Hepatocyte (in vitro differentiated cells): Measurements from ENCODE around the gene HTR1D. TPM values are rescaled to one million over a fixed set of nuclear protein-coding genes. Genes with fewer than 3 reads are reported as not detected.

Experiments
- DNase-seq: peaks from one replicate; pipeline ENCODE4 v3.0.0-alpha.2; 2016; ENCODE audit warnings: low spot score
- H2AFZ ChIP-seq: fragments of 200-600 bp; sonication (generic); 2 replicates; pipeline ENCODE4 v1.6.0; 2016; ENCODE audit warnings: antibody characterized with exemption, mild to moderate bottlenecking
- H3K27ac ChIP-seq: fragments of 200-600 bp; sonication (generic); 2 replicates; pipeline ENCODE4 v1.5.1; 2016; ENCODE audit warnings: mild to moderate bottlenecking
- H3K27me3 ChIP-seq: fragments of 200-600 bp; sonication (generic); 2 replicates; pipeline ENCODE4 v1.6.1; 2016
- H3K36me3 ChIP-seq: fragments of 200-600 bp; sonication (generic); replicated peaks from 2 replicates; pipeline ENCODE4 v1.5.1; 2016; ENCODE audit warnings: low read depth; ENCODE audit not compliant: insufficient read depth
- H3K4me1 ChIP-seq: fragments of 200-600 bp; sonication (generic); 2 replicates; pipeline ENCODE4 v1.5.1; 2016; ENCODE audit warnings: mild to moderate bottlenecking, moderate library complexity; ENCODE audit not compliant: insufficient read depth
- H3K4me2 ChIP-seq: fragments of 200-600 bp; sonication (generic); 2 replicates; pipeline ENCODE4 v1.6.0; 2016
- H3K4me3 ChIP-seq: fragments of 200-600 bp; sonication (generic); 2 replicates; pipeline ENCODE4 v1.5.1; 2016; ENCODE audit warnings: mild to moderate bottlenecking
- H3K79me2 ChIP-seq: fragments of 200-600 bp; sonication (generic); 2 replicates; pipeline ENCODE4 v1.6.0; 2017; ENCODE audit warnings: mild to moderate bottlenecking
- H3K9me2 ChIP-seq: fragments of 200-600 bp; sonication (generic); replicated peaks from 2 replicates; pipeline ENCODE4 v1.6.0; 2017; ENCODE audit warnings: mild to moderate bottlenecking; ENCODE audit not compliant: insufficient read depth
- H3K9me3 ChIP-seq: fragments of 200-600 bp; sonication (generic); 2 replicates; pipeline ENCODE4 v1.5.1; 2016; ENCODE audit warnings: low read depth, mild to moderate bottlenecking
- H4K20me1 ChIP-seq: fragments of 200-600 bp; sonication (generic); 2 replicates; pipeline ENCODE4 v1.6.0; 2016; ENCODE audit warnings: mild to moderate bottlenecking; ENCODE audit not compliant: insufficient read depth, poor library complexity, severe bottlenecking
- EZH2 ChIP-seq: fragments of 200-600 bp; sonication (generic); IDR thresholded peaks from 2 replicates; pipeline ENCODE4 v1.6.1; 2016; ENCODE audit warnings: antibody characterized with exemption, mild to moderate bottlenecking, borderline replicate concordance
- EZH2phosphoT487 ChIP-seq: fragments of 200-600 bp; sonication (generic); IDR thresholded peaks from one replicate; pipeline ENCODE4 v1.6.1; 2018; ENCODE audit warnings: antibody characterized with exemption, mild to moderate bottlenecking, low read depth, moderate library complexity; ENCODE audit not compliant: unreplicated experiment, severe bottlenecking
- WGBS: methylation state at CpG from one replicate; pipeline ENCODE4 v1.1.6; 2016; ENCODE audit warnings: low lambda C conversion rate; ENCODE audit errors: missing lambda C conversion rate; 5-methylcytosine and 5-hydroxymethylcytosine counted together
- polyA plus RNA-seq: library from polyadenylated mRNA; unstranded; fragments of >200 nt; fragmentation: Nextera tagmentation; extraction: Ambion mirVana; gene quantifications from 2 replicates; pipeline ENCODE4 v1.2.1, GENCODE V29; 2016
- total RNA-seq: library from RNA; depleted of rRNA; stranded (reverse); fragments of >200 nt; gene quantifications from 2 replicates; pipeline ENCODE4 v1.2.3, GENCODE V29; 2014
- TF ChIP-seq, protein P1 (sequence below): fragments of 200-600 bp; sonication (generic); IDR thresholded peaks from 2 replicates; pipeline ENCODE4 v1.5.1; 2016; ENCODE audit warnings: antibody characterized with exemption, mild to moderate bottlenecking; ENCODE audit not compliant: poor library complexity

Gene HTR1D
- total and polyA plus RNA-seq, 2 experiments from 2014 or later = 0.07 to 0.19 TPM

DNA sequence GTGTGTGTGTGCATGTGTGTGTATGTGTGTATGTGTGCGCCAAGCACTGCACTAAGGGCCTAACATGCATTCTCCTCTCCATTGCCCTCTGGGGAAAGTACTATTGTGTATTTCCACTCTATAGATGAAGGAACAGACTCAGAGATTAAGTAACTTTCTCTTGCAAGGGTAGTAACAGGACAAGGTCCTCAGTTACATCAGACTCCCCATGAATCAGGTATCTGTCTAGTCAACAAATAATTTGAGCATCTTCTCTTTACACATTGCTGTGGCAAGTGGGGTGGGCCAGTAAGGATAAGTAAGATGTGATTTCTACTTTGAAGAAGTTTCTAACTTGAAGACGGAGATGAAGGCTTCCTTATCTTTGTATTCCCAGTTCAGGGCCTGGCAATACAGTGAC is 5.0 kb upstream of the HTR1D start:
- H3K4me2 ChIP-seq = no peak overlapping the region
- no peaks in the 10 kb centered on the region for H3K36me3 ChIP-seq
- DNase-seq = no peak
- H3K9me3 ChIP-seq = no peaks in the 10 kb centered on the region
- no peaks in the 10 kb centered on the region for H3K79me2 ChIP-seq
- no peak overlapping the region for H3K4me3 ChIP-seq
- peaks cover 23% of the 10 kb centered on the region for H3K27me3 ChIP-seq
- TF ChIP-seq EZH2phosphoT487 = no peak
- H4K20me1 ChIP-seq = no peaks in the 10 kb centered on the region
- H3K27ac ChIP-seq = no peak overlapping the region
- no peaks in the 10 kb centered on the region for H3K9me2 ChIP-seq
- WGBS = 83% methylated on average over 2 of the region's 2 CpGs
- no peak overlapping the region for H2AFZ ChIP-seq
- H3K4me1 ChIP-seq = no peaks in the 10 kb centered on the region

DNA sequence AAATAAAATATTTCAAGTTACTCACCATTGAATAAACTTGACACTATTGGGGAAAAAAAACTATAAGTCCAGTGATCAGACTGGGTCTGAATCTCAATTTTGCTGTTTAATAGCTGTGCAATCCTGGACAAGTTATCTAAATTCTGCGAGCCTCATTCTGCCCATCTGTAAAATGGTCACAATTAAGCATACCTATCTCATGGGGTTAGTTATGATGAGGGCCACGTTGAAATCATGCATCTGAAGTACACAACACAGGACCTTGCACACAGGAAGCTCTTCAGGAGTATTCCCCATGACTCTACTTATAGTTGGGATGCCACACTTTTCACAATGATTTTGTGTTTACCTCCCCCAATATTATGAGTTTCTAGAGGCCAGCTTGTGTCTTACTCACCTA is 3.8 kb upstream of the HTR1D start:
- Histone ChIP-seq H3K27ac (no peak overlapping the region), H3K36me3 (no peaks in the 10 kb centered on the region), H3K27me3 (peaks cover 32% of the 10 kb centered on the region), H4K20me1 (no peaks in the 10 kb centered on the region), H3K79me2 (no peaks in the 10 kb centered on the region), H3K9me3 (no peaks in the 10 kb centered on the region), H3K4me3 (no peak overlapping the region), H3K9me2 (no peaks in the 10 kb centered on the region), H2AFZ (no peak overlapping the region), H3K4me1 (no peaks in the 10 kb centered on the region), H3K4me2 (no peak overlapping the region)
- TF ChIP-seq, protein P1, sequence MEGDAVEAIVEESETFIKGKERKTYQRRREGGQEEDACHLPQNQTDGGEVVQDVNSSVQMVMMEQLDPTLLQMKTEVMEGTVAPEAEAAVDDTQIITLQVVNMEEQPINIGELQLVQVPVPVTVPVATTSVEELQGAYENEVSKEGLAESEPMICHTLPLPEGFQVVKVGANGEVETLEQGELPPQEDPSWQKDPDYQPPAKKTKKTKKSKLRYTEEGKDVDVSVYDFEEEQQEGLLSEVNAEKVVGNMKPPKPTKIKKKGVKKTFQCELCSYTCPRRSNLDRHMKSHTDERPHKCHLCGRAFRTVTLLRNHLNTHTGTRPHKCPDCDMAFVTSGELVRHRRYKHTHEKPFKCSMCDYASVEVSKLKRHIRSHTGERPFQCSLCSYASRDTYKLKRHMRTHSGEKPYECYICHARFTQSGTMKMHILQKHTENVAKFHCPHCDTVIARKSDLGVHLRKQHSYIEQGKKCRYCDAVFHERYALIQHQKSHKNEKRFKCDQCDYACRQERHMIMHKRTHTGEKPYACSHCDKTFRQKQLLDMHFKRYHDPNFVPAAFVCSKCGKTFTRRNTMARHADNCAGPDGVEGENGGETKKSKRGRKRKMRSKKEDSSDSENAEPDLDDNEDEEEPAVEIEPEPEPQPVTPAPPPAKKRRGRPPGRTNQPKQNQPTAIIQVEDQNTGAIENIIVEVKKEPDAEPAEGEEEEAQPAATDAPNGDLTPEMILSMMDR = no peak
- TF ChIP-seq EZH2phosphoT487 (no peak), EZH2 (no peak)
- 81% methylated on average over 2 of the region's 2 CpGs for WGBS
- DNase-seq = no peak

DNA sequence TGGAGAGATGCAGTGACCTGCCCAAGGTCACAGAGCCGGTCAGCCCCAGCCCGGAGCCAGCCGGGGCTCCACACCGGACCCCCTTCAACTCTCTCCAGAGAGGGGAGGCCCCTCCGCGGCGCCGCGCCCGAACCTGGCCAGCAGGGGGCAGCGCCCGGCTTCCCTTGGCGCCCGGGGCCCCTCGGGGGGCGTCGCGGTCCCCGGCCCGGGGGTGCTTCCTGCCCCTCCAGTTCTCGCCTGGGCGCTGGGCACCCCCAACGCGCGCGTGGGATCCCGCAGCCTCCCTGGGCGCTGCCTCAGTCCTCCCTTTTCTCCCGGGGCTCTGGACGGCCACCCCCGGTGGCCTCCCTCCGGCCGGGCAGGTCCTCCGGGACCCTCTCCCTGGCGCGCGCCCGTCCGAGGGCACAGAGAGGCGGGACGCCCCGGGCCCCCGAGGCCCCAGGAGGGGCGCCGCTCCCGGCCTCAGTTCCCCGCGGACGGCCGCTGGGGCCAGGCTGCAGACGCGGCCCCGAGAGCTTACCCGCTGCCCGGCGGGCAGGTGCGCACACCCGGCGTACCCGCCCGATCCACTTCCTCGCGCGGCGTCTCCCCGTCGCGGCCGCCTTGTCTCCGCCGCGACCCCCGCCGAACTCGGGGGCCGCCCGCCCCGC is 406 bp downstream of the HTR1D start:
- Histone ChIP-seq H3K27me3 (peaks cover 50% of the 10 kb centered on the region), H3K9me2 (no peaks in the 10 kb centered on the region), H3K4me3 (peak overlapping the region; percentile 45), H3K27ac (no peak overlapping the region), H4K20me1 (no peaks in the 10 kb centered on the region), H3K4me1 (no peaks in the 10 kb centered on the region), H3K79me2 (no peaks in the 10 kb centered on the region), H3K9me3 (no peaks in the 10 kb centered on the region), H2AFZ (peak overlapping the region; percentile 63), H3K36me3 (no peaks in the 10 kb centered on the region), H3K4me2 (peak overlapping the region; percentile 99)
- DNase-seq = peak; percentile 54
- 1% methylated on average over 25 of the region's 78 CpGs for WGBS
- TF ChIP-seq EZH2phosphoT487 = no peak
- TF ChIP-seq, protein P1 = peak; percentile 61
- peak; percentile 63 for TF ChIP-seq EZH2

DNA sequence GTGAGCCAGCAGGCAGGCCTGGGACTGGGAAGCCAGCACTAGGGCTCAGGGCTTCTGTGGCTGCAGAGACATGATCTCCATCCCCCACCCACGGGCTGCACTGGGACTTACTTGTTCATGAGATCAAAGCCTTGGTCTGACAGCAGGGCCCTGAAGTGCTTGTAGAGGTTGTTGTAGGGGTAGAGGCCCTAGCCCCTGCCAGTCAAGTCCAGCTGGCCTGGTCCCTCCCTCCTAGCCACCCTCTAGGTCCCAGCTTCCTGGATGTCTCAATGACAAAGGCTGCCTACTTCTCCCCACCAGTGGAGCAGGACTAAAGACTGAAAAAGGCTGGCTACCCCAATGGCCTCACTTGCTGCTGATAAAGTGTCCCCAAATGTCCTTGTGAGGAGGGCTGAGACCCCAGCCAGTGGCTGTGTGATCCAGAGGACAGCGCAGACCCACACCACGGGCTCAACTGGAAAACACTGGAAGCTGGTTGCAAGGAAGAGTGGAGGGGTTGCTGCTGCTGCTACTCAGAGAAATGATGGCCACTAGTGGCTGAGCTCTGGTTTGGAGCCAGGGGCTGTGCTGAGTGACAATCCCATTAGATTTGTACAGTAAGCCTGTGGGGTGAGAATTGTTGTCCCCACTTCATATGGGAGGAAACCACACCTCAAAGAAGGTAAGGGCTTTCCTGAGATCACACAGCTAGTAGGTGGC is 1.4 kb downstream of the HTR1D start:
- Histone ChIP-seq H3K4me1 (no peaks in the 10 kb centered on the region), H2AFZ (no peak overlapping the region), H3K4me3 (no peak overlapping the region), H4K20me1 (no peaks in the 10 kb centered on the region), H3K9me2 (no peaks in the 10 kb centered on the region), H3K27ac (no peak overlapping the region), H3K79me2 (no peaks in the 10 kb centered on the region), H3K36me3 (no peaks in the 10 kb centered on the region), H3K9me3 (no peaks in the 10 kb centered on the region), H3K4me2 (no peak overlapping the region), H3K27me3 (peaks cover 54% of the 10 kb centered on the region)
- TF ChIP-seq EZH2 (no peak), EZH2phosphoT487 (no peak)
- TF ChIP-seq, protein P1 = no peak
- no peak for DNase-seq
- WGBS = 76% methylated on average over 3 of the region's 3 CpGs
